ENCODE measurements around the gene GNRH2. TPM values are rescaled to one million over a fixed set of nuclear protein-coding genes. Genes with fewer than 3 reads are reported as not detected.

GNRH2 gene
- total RNA-seq, 4 donors from 2014 or later: 2.3 TPM; not detected in 3

- H3K27ac ChIP-seq: peak overlapping the region; percentile 46 to 60
- TF ChIP-seq POLR2A (IDR thresholded peaks at IDR 0.05): no peak
- no peak for TF ChIP-seq CTCF (IDR thresholded peaks at IDR 0.05)
- intact Hi-C loops (cut with DNase I; ENCODE audit: low total_unique reads): no loop called here
- H3K27me3 ChIP-seq: no peaks in the 10 kb centered on the region
- no peaks in the 10 kb centered on the region for H3K9me3 ChIP-seq
- no peak overlapping the region for H3K4me3 ChIP-seq
- peaks cover 0 to 3% of the 10 kb centered on the region in 2 donors for H3K4me1 ChIP-seq
- DNase-seq: no peak
- H3K36me3 ChIP-seq: no peaks in the 10 kb centered on the region
These were observed 1.5 kb upstream of the GNRH2 start for GRCh38 chr20:3041854-3042409.

- H3K27ac ChIP-seq: peak overlapping the region; percentile 46 to 60
- H3K9me3 ChIP-seq: no peaks in the 10 kb centered on the region
- intact Hi-C loops (cut with DNase I; ENCODE audit: low total_unique reads): no loop called here
- H3K4me1 ChIP-seq: peaks cover 0 to 8% of the 10 kb centered on the region in 2 donors
- no peak for TF ChIP-seq CTCF (IDR thresholded peaks at IDR 0.05)
- no peak for TF ChIP-seq POLR2A (IDR thresholded peaks at IDR 0.05)
- H3K27me3 ChIP-seq: no peaks in the 10 kb centered on the region
- H3K4me3 ChIP-seq: no peak overlapping the region
- DNase-seq: peak; percentile 50 to 67
- H3K36me3 ChIP-seq: no peaks in the 10 kb centered on the region
These were observed 797 bp upstream of the GNRH2 start for GRCh38 chr20:3042625-3043024.

- H3K9me3 ChIP-seq: no peaks in the 10 kb centered on the region
- no peaks in the 10 kb centered on the region for H3K27me3 ChIP-seq
- H3K27ac ChIP-seq: peak overlapping the region; percentile 92 to 95
- intact Hi-C loops (cut with DNase I; ENCODE audit: low total_unique reads): no loop called here
- H3K4me1 ChIP-seq: peaks cover 0 to 8% of the 10 kb centered on the region in 2 donors
- no peak for TF ChIP-seq CTCF (IDR thresholded peaks at IDR 0.05)
- TF ChIP-seq POLR2A (IDR thresholded peaks at IDR 0.05): no peak
- no peaks in the 10 kb centered on the region for H3K36me3 ChIP-seq
- no peak for DNase-seq
- H3K4me3 ChIP-seq: no peak overlapping the region
These were observed 1.0 kb downstream of the GNRH2 start for GRCh38 chr20:3044336-3044965.

GRCh38 chr20:3045042-3045815 is 1.8 kb downstream of the GNRH2 start:
- TF ChIP-seq POLR2A (IDR thresholded peaks at IDR 0.05) (no peak), CTCF (IDR thresholded peaks at IDR 0.05) (no peak)
- peak in 1 of 2 donors; percentile 74 for DNase-seq
- intact Hi-C loops (cut with DNase I; ENCODE audit: low total_unique reads): no loop called here
- Histone ChIP-seq H3K36me3 (no peaks in the 10 kb centered on the region), H3K27me3 (no peaks in the 10 kb centered on the region), H3K27ac (peak overlapping the region; percentile 92 to 95), H3K9me3 (no peaks in the 10 kb centered on the region), H3K4me1 (peaks cover 0 to 8% of the 10 kb centered on the region in 2 donors), H3K4me3 (peak overlapping the region; percentile 76 to 80)
